IMR-90 (cell line): ENCODE measurements around the gene KDM4B. TPM values are rescaled to one million over a fixed set of nuclear protein-coding genes. Genes with fewer than 3 reads are reported as not detected.

Experiments used
- ATAC-seq: fragments of 200-7000 bp; cut with Tn5 transposase; 2 replicates; pipeline ENCODE4 v1.9.1; 2020; ENCODE audit warnings: low read depth, mild to moderate bottlenecking, moderate library complexity
- BruUV-seq: library from RNA; stranded (reverse); fragments of 400-500 nt; replicated peaks from 2 replicates; lab custom pipeline; 2021; lab: Mats Ljungman, UMichigan
- CTCF ChIA-PET: fragments of 300-600 bp; formaldehyde crosslinking; extraction: SDS; loops from one replicate; lab custom pipeline; 2021; ENCODE audit warnings: antibody characterized with exemption; lab: Yijun Ruan, JAX
- POLR2A ChIA-PET: fragments of 300-600 bp; sonication (Branson Sonifier 250); formaldehyde crosslinking; loops from one replicate; lab custom pipeline; 2022; ENCODE audit warnings: antibody characterized with exemption; ENCODE audit not compliant: unreplicated experiment; lab: Charles Lee
- DNase-seq: peaks from one replicate; pipeline ENCODE4 v3.0.0; 2013
- H2AFZ ChIP-seq: replicated peaks from 2 replicates; pipeline ENCODE3; 2013; ENCODE audit warnings: low read length, mild to moderate bottlenecking; ENCODE audit not compliant: poor library complexity
- H2AK5ac ChIP-seq: 2 replicates; pipeline ENCODE4 v1.6.1; 2013; ENCODE audit warnings: low read depth, low read length, inconsistent platforms
- H2AK9ac ChIP-seq: replicated peaks from 2 replicates; pipeline ENCODE3; 2013; ENCODE audit warnings: mild to moderate bottlenecking, low read depth, low read length, moderate library complexity; ENCODE audit not compliant: poor library complexity
- H2BK120ac ChIP-seq: 2 replicates; pipeline ENCODE4 v1.6.1; 2013; ENCODE audit warnings: low read depth, low read length, inconsistent platforms
- H2BK15ac ChIP-seq: 3 replicates; pipeline ENCODE4 v1.6.1; 2013; ENCODE audit warnings: low read depth, low read length, inconsistent platforms
- H2BK20ac ChIP-seq: 2 replicates; pipeline ENCODE4 v1.6.1; 2013; ENCODE audit warnings: low read depth, mild to moderate bottlenecking, inconsistent platforms, low read length, moderate library complexity
- H2BK5ac ChIP-seq: 2 replicates; pipeline ENCODE4 v1.6.1; 2013; ENCODE audit warnings: mild to moderate bottlenecking, low read depth, low read length, inconsistent platforms; ENCODE audit not compliant: poor library complexity, severe bottlenecking
- H3K14ac ChIP-seq: replicated peaks from 2 replicates; pipeline ENCODE4 v1.6.1; 2013; ENCODE audit warnings: low read depth, low read length, inconsistent platforms
- H3K18ac ChIP-seq: 2 replicates; pipeline ENCODE4 v1.6.1; 2013; ENCODE audit warnings: low read depth, low read length, control low read depth
- H3K23ac ChIP-seq: 2 replicates; pipeline ENCODE4 v1.6.1; 2013; ENCODE audit warnings: low read depth, low read length, inconsistent platforms
- H3K27ac ChIP-seq: 2 replicates; pipeline ENCODE4 v1.5.1; 2013; ENCODE audit warnings: mild to moderate bottlenecking, control low read depth, low read length; ENCODE audit not compliant: insufficient read depth
- H3K27me3 ChIP-seq: 2 replicates; pipeline ENCODE4 v1.6.1; 2013; ENCODE audit warnings: low read length; ENCODE audit not compliant: control insufficient read depth, insufficient read depth
- H3K36me3 ChIP-seq: 2 replicates; pipeline ENCODE4 v1.6.1; 2013; ENCODE audit warnings: low read length, mixed read lengths; ENCODE audit not compliant: control insufficient read depth, insufficient read depth
- H3K4ac ChIP-seq: 2 replicates; pipeline ENCODE4 v1.6.1; 2013; ENCODE audit warnings: low read depth, low read length, inconsistent platforms
- H3K4me1 ChIP-seq: 2 replicates; pipeline ENCODE4 v1.6.1; 2013; ENCODE audit warnings: low read length, mixed read lengths; ENCODE audit not compliant: control insufficient read depth, insufficient read depth
- H3K4me2 ChIP-seq: 2 replicates; pipeline ENCODE4 v1.6.1; 2013; ENCODE audit warnings: low read depth, mild to moderate bottlenecking, control low read depth, low read length, moderate library complexity
- H3K4me3 ChIP-seq: 2 replicates; pipeline ENCODE4 v1.5.1; 2013; ENCODE audit warnings: low read depth, mild to moderate bottlenecking, control low read depth, low read length, moderate library complexity; ENCODE audit not compliant: insufficient read depth
- H3K56ac ChIP-seq: 2 replicates; pipeline ENCODE4 v1.6.1; 2013; ENCODE audit warnings: low read length, inconsistent platforms; ENCODE audit not compliant: insufficient read depth; ENCODE audit errors: extremely low read depth
- H3K79me1 ChIP-seq, 2 experiments: 2 replicates each; pipeline ENCODE4 v1.6.1; 2013; ENCODE audit warnings: low read length in 2 of 2, inconsistent platforms in 1 of 2, low read depth in 1 of 2
- H3K9ac ChIP-seq: 2 replicates; pipeline ENCODE4 v1.6.1; 2013; ENCODE audit warnings: low read depth, low read length, control low read depth
- H3K9me1 ChIP-seq: 2 replicates; pipeline ENCODE4 v1.6.1; 2013; ENCODE audit warnings: low read length, inconsistent platforms; ENCODE audit not compliant: insufficient read depth
- H3K9me3 ChIP-seq: 2 replicates; pipeline ENCODE4 v1.6.1; 2013; ENCODE audit warnings: low read length; ENCODE audit not compliant: control insufficient read depth, insufficient read depth
- H4K20me1 ChIP-seq: 2 replicates; pipeline ENCODE4 v1.6.1; 2013; ENCODE audit warnings: low read length, inconsistent platforms; ENCODE audit not compliant: insufficient read depth
- H4K5ac ChIP-seq: 2 replicates; pipeline ENCODE4 v1.6.1; 2013; ENCODE audit warnings: mild to moderate bottlenecking, low read depth, low read length, control low read depth
- H4K8ac ChIP-seq, 2 experiments: 2 replicates each; pipeline ENCODE4 v1.6.1; 2013; ENCODE audit warnings: low read depth in 2 of 2, low read length in 2 of 2, control low read depth in 1 of 2, inconsistent platforms in 1 of 2
- H4K91ac ChIP-seq: 2 replicates; pipeline ENCODE4 v1.6.1; 2013; ENCODE audit warnings: low read depth, low read length, inconsistent platforms; ENCODE audit not compliant: insufficient read depth
- BHLHE40 ChIP-seq: fragments of 150-350 bp; IDR thresholded peaks from 2 replicates; pipeline ENCODE4 v1.6.1; 2016; ENCODE audit warnings: mild to moderate bottlenecking, low read depth, low read length
- CHD1 ChIP-seq: IDR thresholded peaks from 2 replicates; pipeline ENCODE4 v1.6.1; 2012; ENCODE audit warnings: low read depth, low read length, improper control_type of control experiment
- FOS ChIP-seq: fragments of 150-350 bp; IDR thresholded peaks from 2 replicates; pipeline ENCODE4 v1.6.1; 2016; ENCODE audit warnings: low read depth, low read length
- MAFK ChIP-seq: IDR thresholded peaks from 2 replicates; pipeline ENCODE4 v1.6.1; 2012; ENCODE audit warnings: low read depth, low read length, improper control_type of control experiment
- MAZ ChIP-seq: IDR thresholded peaks from 2 replicates; pipeline ENCODE4 v1.6.1; 2012; ENCODE audit warnings: low read depth, mild to moderate bottlenecking, low read length, improper control_type of control experiment, moderate library complexity, borderline replicate concordance
- NFE2L2 ChIP-seq: fragments of 150-350 bp; IDR thresholded peaks from 2 replicates; pipeline ENCODE4 v1.6.1; 2016; ENCODE audit warnings: low read depth, mild to moderate bottlenecking, low read length
- POLR2A ChIP-seq: IDR thresholded peaks from 2 replicates; pipeline ENCODE4 v1.6.1; 2012; ENCODE audit warnings: mild to moderate bottlenecking, low read depth, low read length
- RAD21 ChIP-seq: IDR thresholded peaks from 2 replicates; pipeline ENCODE4 v1.6.1; 2012; ENCODE audit warnings: low read length, improper control_type of control experiment
- RCOR1 ChIP-seq: IDR thresholded peaks from 2 replicates; pipeline ENCODE4 v1.6.1; 2012; ENCODE audit warnings: mild to moderate bottlenecking, low read length, improper control_type of control experiment; ENCODE audit not compliant: insufficient replicate concordance
- RFX5 ChIP-seq: IDR thresholded peaks from 2 replicates; pipeline ENCODE4 v1.8.0; 2012; ENCODE audit warnings: low read depth, mild to moderate bottlenecking, low read length, moderate library complexity
- SMC3 ChIP-seq: fragments of 150-350 bp; IDR thresholded peaks from 2 replicates; pipeline ENCODE4 v1.6.1; 2016; ENCODE audit warnings: low read depth, mild to moderate bottlenecking, antibody characterized with exemption, low read length, moderate library complexity
- WGBS, 2 experiments: methylation state at CpG; one replicate each; pipeline versions ENCODE4 v1.1.5 to v1.1.7; 2013; ENCODE audit warnings: missing lambda C conversion rate in 2 of 2; ENCODE audit not compliant: insufficient read length in 1 of 2; ENCODE audit errors: extremely low coverage in 2 of 2; 5-methylcytosine and 5-hydroxymethylcytosine counted together
- dilution Hi-C: fragments of 300-500 bp; cut with HindIII; formaldehyde crosslinking; loops from one replicate; pipeline ENCODE4 v1.14.3; 2018; ENCODE audit warnings: low sequenced_read_pairs; ENCODE audit not compliant: unreplicated experiment
- in situ Hi-C: fragments of 300-500 bp; cut with MboI; formaldehyde crosslinking; loops from 3 replicates; pipeline ENCODE4 v1.14.3; 2019; ENCODE audit warnings: low sequenced_read_pairs, inconsistent platforms, mixed read lengths
- intact Hi-C: fragments of 100-400 bp; cut with micrococcal nuclease; formaldehyde crosslinking; loops from 2 replicates; pipeline ENCODE4 v1.10.0; 2022
- polyA plus RNA-seq, 3 experiments: library from polyadenylated mRNA; depleted of rRNA; stranded (reverse); fragments of >200 nt; gene quantifications; 2 replicates each; pipeline ENCODE4 v1.2.3, GENCODE V29; 2012; ENCODE audit warnings: low replicate concordance in 1 of 3
- total RNA-seq: library from RNA; depleted of rRNA; stranded (reverse); fragments of >200 nt; gene quantifications from 2 replicates; pipeline ENCODE4 v1.2.3, GENCODE V29; 2012
- TF ChIP-seq, protein P1 (sequence below): conservative IDR thresholded peaks from 2 replicates; pipeline ENCODE4 v1.5.1; 2012; ENCODE audit warnings: mild to moderate bottlenecking, low read depth, low read length, improper control_type of control experiment
- TF ChIP-seq, protein P2 (sequence below): fragments of 150-350 bp; IDR thresholded peaks from 2 replicates; pipeline ENCODE4 v1.6.1; 2016; ENCODE audit warnings: low read depth, mild to moderate bottlenecking, low read length, moderate library complexity, borderline replicate concordance
- TF ChIP-seq, protein P3 (sequence below): fragments of 150-350 bp; IDR thresholded peaks from 2 replicates; pipeline ENCODE4 v1.6.1; 2017; ENCODE audit warnings: mild to moderate bottlenecking, antibody characterized with exemption, low read length, low read depth

Gene KDM4B
- total and polyA plus RNA-seq, 2 of the 4 experiments (the other 2 are of a cell fraction): 5.0 to 17.9 TPM

DNA sequence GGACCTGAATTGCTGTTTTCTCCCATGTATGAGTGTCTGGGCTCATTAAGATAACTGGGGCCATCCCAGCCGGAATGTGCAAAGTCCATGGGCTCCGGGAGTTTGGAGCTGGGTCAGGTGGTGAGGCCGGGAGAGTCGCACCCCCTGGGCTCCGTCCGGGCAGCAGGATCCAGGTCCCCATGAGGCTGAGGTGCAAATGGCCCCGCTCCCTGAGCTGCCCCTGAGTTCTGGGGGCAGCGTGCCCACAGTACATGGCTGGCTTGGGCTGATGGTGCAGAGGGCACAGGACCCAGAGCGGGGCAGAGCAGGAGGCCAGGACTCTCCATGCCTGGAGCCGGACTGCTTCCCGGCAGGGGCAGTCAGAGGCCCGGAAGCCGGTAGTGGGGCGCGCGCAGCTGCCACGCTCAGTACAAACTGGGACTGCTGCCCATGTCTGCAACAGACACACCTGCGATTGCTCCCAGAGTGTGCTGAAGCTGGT, 136.0 kb downstream of the KDM4B start:
- no peak overlapping the region for H4K8ac ChIP-seq
- no peak overlapping the region for H2BK5ac ChIP-seq
- H2BK15ac ChIP-seq: no peak overlapping the region
- dilution Hi-C loops: no loop called here
- peaks cover 4 to 6% of the 10 kb centered on the region in 2 experiments; a peak in 3 of 4 replicates for H3K79me1 ChIP-seq
- H3K9me3 ChIP-seq: peaks cover 1% of the 10 kb centered on the region
- H2AFZ ChIP-seq: no peak overlapping the region
- H3K56ac ChIP-seq: no peak overlapping the region
- H3K27me3 ChIP-seq: no peaks in the 10 kb centered on the region
- H3K14ac ChIP-seq: no peak overlapping the region
- no peak overlapping the region for H2AK9ac ChIP-seq
- no peak overlapping the region for H3K9ac ChIP-seq
- H3K4ac ChIP-seq: no peak overlapping the region
- H3K4me2 ChIP-seq: no peak overlapping the region
- no peak overlapping the region for H3K27ac ChIP-seq
- BruUV-seq: no TSS peak
- peaks cover 5% of the 10 kb centered on the region for H4K20me1 ChIP-seq
- H3K4me3 ChIP-seq: no peak overlapping the region
- H4K91ac ChIP-seq: no peak overlapping the region
- in situ Hi-C loops: no loop called here
- H2AK5ac ChIP-seq: no peak overlapping the region
- DNase-seq: no peak
- WGBS, 2 experiments: 99% methylated on average over 17 of the region's 18 CpGs; no CpG with 5 or more reads in 1 of the 2 experiments
- H2BK20ac ChIP-seq: no peak overlapping the region
- no peak overlapping the region for H4K5ac ChIP-seq
- no peak for ATAC-seq
- H3K23ac ChIP-seq: no peak overlapping the region
- intact Hi-C loops: no loop called here
- no peak overlapping the region for H2BK120ac ChIP-seq
- no peaks in the 10 kb centered on the region for H3K9me1 ChIP-seq
- CTCF ChIA-PET: no interaction called here
- POLR2A ChIA-PET: no interaction called here
- peaks cover 30% of the 10 kb centered on the region for H3K36me3 ChIP-seq
- no peak for TF ChIP-seq POLR2A
- TF ChIP-seq, protein P1, sequence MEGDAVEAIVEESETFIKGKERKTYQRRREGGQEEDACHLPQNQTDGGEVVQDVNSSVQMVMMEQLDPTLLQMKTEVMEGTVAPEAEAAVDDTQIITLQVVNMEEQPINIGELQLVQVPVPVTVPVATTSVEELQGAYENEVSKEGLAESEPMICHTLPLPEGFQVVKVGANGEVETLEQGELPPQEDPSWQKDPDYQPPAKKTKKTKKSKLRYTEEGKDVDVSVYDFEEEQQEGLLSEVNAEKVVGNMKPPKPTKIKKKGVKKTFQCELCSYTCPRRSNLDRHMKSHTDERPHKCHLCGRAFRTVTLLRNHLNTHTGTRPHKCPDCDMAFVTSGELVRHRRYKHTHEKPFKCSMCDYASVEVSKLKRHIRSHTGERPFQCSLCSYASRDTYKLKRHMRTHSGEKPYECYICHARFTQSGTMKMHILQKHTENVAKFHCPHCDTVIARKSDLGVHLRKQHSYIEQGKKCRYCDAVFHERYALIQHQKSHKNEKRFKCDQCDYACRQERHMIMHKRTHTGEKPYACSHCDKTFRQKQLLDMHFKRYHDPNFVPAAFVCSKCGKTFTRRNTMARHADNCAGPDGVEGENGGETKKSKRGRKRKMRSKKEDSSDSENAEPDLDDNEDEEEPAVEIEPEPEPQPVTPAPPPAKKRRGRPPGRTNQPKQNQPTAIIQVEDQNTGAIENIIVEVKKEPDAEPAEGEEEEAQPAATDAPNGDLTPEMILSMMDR: no peak
- no peak for TF ChIP-seq RAD21
- no peak for TF ChIP-seq MAZ
- TF ChIP-seq, protein P2, sequence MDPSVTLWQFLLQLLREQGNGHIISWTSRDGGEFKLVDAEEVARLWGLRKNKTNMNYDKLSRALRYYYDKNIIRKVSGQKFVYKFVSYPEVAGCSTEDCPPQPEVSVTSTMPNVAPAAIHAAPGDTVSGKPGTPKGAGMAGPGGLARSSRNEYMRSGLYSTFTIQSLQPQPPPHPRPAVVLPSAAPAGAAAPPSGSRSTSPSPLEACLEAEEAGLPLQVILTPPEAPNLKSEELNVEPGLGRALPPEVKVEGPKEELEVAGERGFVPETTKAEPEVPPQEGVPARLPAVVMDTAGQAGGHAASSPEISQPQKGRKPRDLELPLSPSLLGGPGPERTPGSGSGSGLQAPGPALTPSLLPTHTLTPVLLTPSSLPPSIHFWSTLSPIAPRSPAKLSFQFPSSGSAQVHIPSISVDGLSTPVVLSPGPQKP: no peak
- TF ChIP-seq SMC3: no peak
- TF ChIP-seq NFE2L2: no peak
- TF ChIP-seq RFX5: no peak
- TF ChIP-seq MAFK: no peak
- no peak for TF ChIP-seq BHLHE40
- TF ChIP-seq, protein P3, sequence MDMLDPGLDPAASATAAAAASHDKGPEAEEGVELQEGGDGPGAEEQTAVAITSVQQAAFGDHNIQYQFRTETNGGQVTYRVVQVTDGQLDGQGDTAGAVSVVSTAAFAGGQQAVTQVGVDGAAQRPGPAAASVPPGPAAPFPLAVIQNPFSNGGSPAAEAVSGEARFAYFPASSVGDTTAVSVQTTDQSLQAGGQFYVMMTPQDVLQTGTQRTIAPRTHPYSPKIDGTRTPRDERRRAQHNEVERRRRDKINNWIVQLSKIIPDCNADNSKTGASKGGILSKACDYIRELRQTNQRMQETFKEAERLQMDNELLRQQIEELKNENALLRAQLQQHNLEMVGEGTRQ: no peak
- no peak for TF ChIP-seq FOS
- TF ChIP-seq RCOR1: no peak
- TF ChIP-seq CHD1: no peak
- no peaks in the 10 kb centered on the region; the same call in 1 of the 2 replicates for H3K4me1 ChIP-seq
- no peak overlapping the region for H3K18ac ChIP-seq
